ENCODE measurements around the gene HGFAC.

Gene HGFAC

DNA sequence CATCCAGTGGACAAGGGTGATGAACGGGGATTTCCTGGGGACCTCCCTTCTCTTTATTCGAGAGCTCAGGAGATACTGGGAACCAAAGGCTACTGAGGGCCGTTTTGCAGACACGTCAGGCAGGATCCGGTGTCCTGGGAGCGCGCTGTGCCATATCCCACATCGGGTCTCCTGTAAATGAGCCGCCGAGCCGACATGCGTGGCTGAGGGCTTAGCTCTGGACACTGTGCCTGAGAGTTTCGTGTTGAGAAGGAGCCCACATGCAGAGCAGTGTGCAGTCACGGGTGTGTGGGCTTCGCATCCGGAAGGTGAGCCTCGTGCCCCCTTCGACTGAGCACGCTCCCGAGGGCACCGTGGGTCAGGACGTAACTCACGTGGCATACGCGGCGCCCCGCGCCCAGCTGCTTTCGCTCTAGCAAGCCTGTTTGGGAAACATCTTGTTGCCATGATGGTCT is 28.5 kb upstream of the HGFAC start:
- TF ChIP-seq, protein P1, sequence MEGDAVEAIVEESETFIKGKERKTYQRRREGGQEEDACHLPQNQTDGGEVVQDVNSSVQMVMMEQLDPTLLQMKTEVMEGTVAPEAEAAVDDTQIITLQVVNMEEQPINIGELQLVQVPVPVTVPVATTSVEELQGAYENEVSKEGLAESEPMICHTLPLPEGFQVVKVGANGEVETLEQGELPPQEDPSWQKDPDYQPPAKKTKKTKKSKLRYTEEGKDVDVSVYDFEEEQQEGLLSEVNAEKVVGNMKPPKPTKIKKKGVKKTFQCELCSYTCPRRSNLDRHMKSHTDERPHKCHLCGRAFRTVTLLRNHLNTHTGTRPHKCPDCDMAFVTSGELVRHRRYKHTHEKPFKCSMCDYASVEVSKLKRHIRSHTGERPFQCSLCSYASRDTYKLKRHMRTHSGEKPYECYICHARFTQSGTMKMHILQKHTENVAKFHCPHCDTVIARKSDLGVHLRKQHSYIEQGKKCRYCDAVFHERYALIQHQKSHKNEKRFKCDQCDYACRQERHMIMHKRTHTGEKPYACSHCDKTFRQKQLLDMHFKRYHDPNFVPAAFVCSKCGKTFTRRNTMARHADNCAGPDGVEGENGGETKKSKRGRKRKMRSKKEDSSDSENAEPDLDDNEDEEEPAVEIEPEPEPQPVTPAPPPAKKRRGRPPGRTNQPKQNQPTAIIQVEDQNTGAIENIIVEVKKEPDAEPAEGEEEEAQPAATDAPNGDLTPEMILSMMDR (IDR thresholded peaks at IDR 0.05; ENCODE audit: low read depth, low read length) = no peak
- Histone ChIP-seq H3K9me3 (no peaks in the 10 kb centered on the region), H3K4me3 (ENCODE audit: low read depth, low read length) (no peak overlapping the region), H3K27me3 (no peaks in the 10 kb centered on the region), H3K4me1 (peaks cover 3% of the 10 kb centered on the region; the same call in 1 of the 2 replicates), H3K36me3 (no peaks in the 10 kb centered on the region)
- DNase-seq = no peak

DNA sequence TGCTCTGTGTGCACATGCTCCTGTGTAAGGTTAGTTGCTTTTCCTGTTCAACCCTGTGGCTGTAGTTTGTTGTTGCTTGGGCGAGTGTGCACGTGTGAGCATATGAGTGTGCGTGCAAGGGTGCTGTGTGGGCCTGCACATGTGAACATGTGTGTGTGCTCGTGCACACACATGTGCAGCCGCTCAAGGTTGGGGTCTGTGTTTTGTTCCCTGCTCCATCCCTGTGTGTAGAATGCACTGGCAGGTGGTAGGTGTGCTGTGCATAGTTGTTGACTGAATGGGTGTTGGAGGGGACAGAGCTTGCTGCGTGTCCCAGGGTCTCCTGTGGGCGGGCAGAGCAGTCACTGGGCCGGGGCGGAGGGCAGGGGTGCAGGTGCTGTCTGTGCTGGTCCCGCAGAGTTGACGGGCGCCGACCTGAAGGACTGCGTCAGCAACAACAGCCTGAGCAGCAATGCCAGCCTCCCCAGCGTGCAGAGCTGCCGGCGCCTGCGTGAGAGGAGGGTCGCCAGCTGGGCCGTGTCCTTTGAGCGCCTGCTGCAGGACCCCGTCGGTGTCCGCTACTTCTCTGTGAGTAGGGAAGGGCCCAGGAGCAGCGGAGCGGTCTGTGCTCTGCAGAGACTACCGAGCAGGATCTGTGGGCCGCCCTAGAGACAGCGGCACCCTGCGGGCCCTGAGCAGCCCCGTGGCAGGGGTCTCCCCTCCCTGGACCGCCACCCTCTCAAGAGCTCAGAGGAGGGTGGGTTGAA is 27.9 kb upstream of the HGFAC start:
- TF ChIP-seq, protein P1 (IDR thresholded peaks at IDR 0.05; ENCODE audit: low read depth, low read length) = no peak
- Histone ChIP-seq H3K27me3 (no peaks in the 10 kb centered on the region), H3K4me1 (peaks cover 2% of the 10 kb centered on the region; the same call in 1 of the 2 replicates), H3K9me3 (no peaks in the 10 kb centered on the region), H3K4me3 (ENCODE audit: low read depth, low read length) (no peak overlapping the region), H3K36me3 (no peaks in the 10 kb centered on the region)
- no peak for DNase-seq

- DNase-seq = no peak
- H3K4me1 ChIP-seq = no peaks in the 10 kb centered on the region
- no peaks in the 10 kb centered on the region for H3K27me3 ChIP-seq
- H3K4me3 ChIP-seq (ENCODE audit: low read depth, low read length) = no peak overlapping the region
- TF ChIP-seq, protein P1 (IDR thresholded peaks at IDR 0.05; ENCODE audit: low read depth, low read length) = no peak
- H3K36me3 ChIP-seq = no peaks in the 10 kb centered on the region
- H3K9me3 ChIP-seq = no peaks in the 10 kb centered on the region
Measured at GRCh38 chr4:3414421-3415279, 27.1 kb upstream of the HGFAC start.

DNA sequence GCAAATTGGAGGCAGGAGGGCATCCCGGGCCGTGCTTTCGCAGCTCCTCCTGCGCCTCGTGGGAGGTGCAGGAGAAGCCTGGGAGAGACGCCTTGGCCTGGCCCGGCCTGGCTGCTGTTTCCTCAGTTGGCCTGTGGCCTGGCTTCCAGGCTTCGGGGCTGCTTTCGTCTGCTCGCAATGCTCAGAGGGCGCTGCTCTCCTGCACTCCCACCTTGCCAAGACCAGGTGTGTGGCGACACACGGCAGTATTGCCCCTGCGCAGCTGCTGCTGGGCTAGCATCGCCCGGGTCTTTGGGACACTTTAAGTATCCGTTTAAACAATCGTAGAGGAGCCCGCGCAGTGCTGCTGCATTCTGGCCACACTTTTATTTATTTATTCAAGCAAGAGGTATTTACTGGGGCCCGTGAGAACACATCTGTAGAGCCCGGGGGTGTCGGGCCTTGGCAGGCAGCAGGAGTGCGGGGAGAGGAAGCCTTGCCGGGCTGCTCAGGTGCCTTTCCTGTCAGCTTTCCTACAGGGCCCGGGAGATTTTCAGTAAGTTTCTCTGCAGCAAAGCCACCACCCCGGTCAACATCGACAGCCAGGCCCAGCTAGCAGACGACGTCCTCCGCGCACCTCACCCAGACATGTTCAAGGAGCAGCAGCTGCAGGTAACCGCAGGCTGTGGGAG is 26.2 kb upstream of the HGFAC start:
- TF ChIP-seq, protein P1 (IDR thresholded peaks at IDR 0.05; ENCODE audit: low read depth, low read length) = no peak

DNA sequence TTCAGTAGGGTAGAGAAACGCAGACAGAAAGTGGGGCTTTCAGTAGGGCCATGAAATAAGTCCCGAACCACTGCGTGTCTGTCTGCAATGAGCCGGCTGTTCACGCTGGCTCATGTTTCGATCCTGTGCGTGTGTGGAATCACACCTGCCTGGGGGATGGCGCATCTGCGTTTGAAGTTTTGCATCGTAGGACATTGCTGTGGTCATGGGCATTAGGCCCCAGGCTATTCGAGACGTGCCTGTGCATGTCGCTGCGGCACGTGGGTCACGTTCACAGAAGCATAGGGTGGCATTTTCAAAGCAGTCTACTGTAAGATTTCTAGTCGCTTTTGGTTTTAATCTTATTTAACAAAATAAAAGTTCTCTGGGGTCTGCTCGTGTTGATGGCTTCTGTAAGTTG is 25.5 kb upstream of the HGFAC start:
- Histone ChIP-seq H3K4me1 (no peaks in the 10 kb centered on the region), H3K4me3 (ENCODE audit: low read depth, low read length) (no peak overlapping the region), H3K9me3 (no peaks in the 10 kb centered on the region), H3K36me3 (no peaks in the 10 kb centered on the region), H3K27me3 (no peaks in the 10 kb centered on the region)
- TF ChIP-seq, protein P1 (IDR thresholded peaks at IDR 0.05; ENCODE audit: low read depth, low read length) = no peak
- no peak for DNase-seq

More for the DNA sequence above, 26.2 kb upstream of the HGFAC start:
- no peaks in the 10 kb centered on the region for H3K4me1 ChIP-seq
- H3K27me3 ChIP-seq = no peaks in the 10 kb centered on the region
- H3K36me3 ChIP-seq = no peaks in the 10 kb centered on the region
- no peak overlapping the region for H3K4me3 ChIP-seq (ENCODE audit: low read depth, low read length)
- DNase-seq = no peak
- no peaks in the 10 kb centered on the region for H3K9me3 ChIP-seq

Measured in BE2C (cell line).